NT2/D1 (cell line): ENCODE results near the gene NPTXR.

ENCODE experiments used
- DNase-seq: peaks from one replicate; pipeline ENCODE4 v3.0.0-alpha.2; 2011; ENCODE audit warnings: low read depth, low spot score
- H3K27me3 ChIP-seq: 2 replicates; pipeline ENCODE4 v1.6.0; 2011; ENCODE audit warnings: mild to moderate bottlenecking; ENCODE audit not compliant: insufficient read length, insufficient read depth
- H3K36me3 ChIP-seq: 2 replicates; pipeline ENCODE4 v1.6.1; 2011; ENCODE audit warnings: mild to moderate bottlenecking, low read length, mixed read lengths; ENCODE audit not compliant: insufficient read depth, insufficient read length
- H3K4me1 ChIP-seq: 2 replicates; pipeline ENCODE4 v1.5.1; 2011; ENCODE audit not compliant: insufficient read depth, insufficient read length
- H3K4me3 ChIP-seq: 2 replicates; pipeline ENCODE4 v1.5.1; 2011; ENCODE audit warnings: low read depth; ENCODE audit not compliant: insufficient read length
- H3K9ac ChIP-seq: 2 replicates; pipeline ENCODE4 v1.6.0; 2011; ENCODE audit warnings: low read depth; ENCODE audit not compliant: insufficient read length
- H3K9me3 ChIP-seq: 2 replicates; pipeline ENCODE4 v1.5.1; 2011; ENCODE audit warnings: mild to moderate bottlenecking, low read length; ENCODE audit not compliant: insufficient read depth
- SUZ12 ChIP-seq: IDR thresholded peaks from 2 replicates; pipeline ENCODE4 v1.6.1; 2011; ENCODE audit not compliant: insufficient read length, insufficient read depth; ENCODE audit errors: extremely low read depth
- YY1 ChIP-seq: IDR thresholded peaks from 2 replicates; pipeline ENCODE4 v1.6.1; 2011; ENCODE audit not compliant: insufficient read length, insufficient read depth
- ZNF274 ChIP-seq: IDR thresholded peaks from 2 replicates; pipeline ENCODE4 v1.6.1; 2011; ENCODE audit warnings: mild to moderate bottlenecking, low read depth, low read length

Gene NPTXR

DNA sequence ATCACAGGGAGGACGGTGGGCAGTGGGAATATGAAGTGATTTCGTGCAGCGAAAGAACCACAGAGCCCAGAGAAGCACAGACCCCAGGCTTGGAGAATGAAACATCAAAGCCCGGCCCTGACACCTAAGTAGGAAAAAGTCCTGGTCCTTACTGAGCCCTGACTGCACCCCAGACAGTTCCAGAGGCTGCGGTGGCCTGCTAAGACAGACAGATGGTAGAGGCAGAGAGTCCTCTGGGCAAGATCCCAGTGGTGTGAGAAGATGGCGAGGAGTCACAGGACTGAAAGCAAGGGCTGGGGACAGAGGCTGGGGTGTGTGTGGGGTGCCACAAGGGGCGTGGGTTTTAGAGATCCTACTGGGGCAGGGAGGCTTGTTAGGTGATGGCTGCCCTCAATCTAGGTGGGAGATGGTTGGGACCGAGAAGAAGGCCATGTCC lies 24.5 kb upstream of the NPTXR start:
- H3K4me3 ChIP-seq, result no peak overlapping the region
- H3K4me1 ChIP-seq, result peaks cover 8% of the 10 kb centered on the region
- peaks cover 61% of the 10 kb centered on the region for H3K36me3 ChIP-seq
- DNase-seq, result no peak
- H3K9ac ChIP-seq, result no peak overlapping the region
- no peaks in the 10 kb centered on the region for H3K9me3 ChIP-seq
- no peak for TF ChIP-seq SUZ12
- H3K27me3 ChIP-seq, result peaks cover 2% of the 10 kb centered on the region

- peaks cover 64% of the 10 kb centered on the region for H3K36me3 ChIP-seq
- H3K9ac ChIP-seq, result no peak overlapping the region
- H3K27me3 ChIP-seq, result no peaks in the 10 kb centered on the region
- TF ChIP-seq SUZ12, result no peak
- no peak for TF ChIP-seq YY1
- no peak for TF ChIP-seq ZNF274
- H3K9me3 ChIP-seq, result no peaks in the 10 kb centered on the region
- H3K4me3 ChIP-seq, result no peak overlapping the region
- peaks cover 10% of the 10 kb centered on the region for H3K4me1 ChIP-seq
- no peak for DNase-seq
These were observed 23.9 kb upstream of the NPTXR start for GRCh38 chr22:38867471-38868285.

DNA sequence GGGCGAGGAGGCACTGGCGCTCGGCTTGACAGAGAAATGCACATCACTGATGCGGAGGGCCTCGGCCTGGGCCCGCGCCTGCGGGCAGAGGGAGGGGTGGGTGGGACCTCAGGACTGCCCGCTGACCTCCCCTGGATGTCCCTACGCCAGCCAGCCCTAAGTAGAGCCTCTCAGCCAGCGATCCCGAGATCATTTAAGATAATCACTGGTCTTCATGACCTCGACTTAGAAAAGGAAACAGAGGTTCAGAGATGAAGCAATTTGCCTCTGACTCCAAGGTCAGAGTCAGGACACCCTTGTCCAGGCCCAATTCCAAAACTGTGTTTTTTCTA lies 23.3 kb upstream of the NPTXR start:
- no peaks in the 10 kb centered on the region for H3K9me3 ChIP-seq
- peaks cover 11% of the 10 kb centered on the region for H3K4me1 ChIP-seq
- peaks cover 64% of the 10 kb centered on the region for H3K36me3 ChIP-seq
- H3K9ac ChIP-seq, result no peak overlapping the region
- TF ChIP-seq YY1 (no peak), ZNF274 (no peak), SUZ12 (no peak)
- H3K27me3 ChIP-seq, result no peaks in the 10 kb centered on the region
- DNase-seq, result no peak
- no peak overlapping the region for H3K4me3 ChIP-seq

DNA sequence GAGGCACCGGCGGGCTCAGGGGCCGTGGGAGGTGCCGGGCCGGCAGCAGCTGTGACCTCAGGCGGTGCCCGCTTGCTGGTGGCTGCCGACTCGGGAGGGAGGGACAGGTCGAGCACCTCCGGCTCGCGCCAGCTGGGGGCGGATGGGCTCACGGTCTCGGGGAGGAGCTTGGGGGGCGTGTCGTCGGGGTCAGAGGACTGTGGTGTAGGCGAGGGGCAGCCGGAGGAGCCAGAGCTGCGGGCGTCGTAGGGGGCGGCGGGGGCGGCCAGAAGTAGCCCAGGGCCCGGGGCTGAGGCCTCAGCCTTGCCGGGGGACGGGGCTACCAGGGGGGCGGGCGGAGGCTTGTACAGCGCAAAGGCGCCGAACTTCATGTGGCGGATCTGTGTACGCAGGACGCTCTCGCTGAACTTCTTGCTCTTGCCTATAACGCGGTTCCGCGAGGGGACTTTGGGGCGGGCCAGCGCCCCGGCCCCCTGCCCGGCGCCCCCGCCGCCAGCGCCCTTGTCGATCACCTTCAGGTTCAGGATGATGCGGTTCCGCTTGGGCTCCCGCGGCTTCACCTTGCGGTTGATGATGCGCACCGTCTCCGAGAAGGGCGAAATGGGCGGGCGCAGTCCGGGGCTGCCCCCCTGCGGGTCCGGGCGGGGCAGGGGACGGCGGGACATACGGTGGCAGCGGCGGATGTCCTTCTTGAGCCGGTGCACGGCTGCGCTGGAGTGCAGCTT lies 22.7 kb upstream of the NPTXR start:
- no peak overlapping the region for H3K9ac ChIP-seq
- H3K4me1 ChIP-seq, result peaks cover 11% of the 10 kb centered on the region
- TF ChIP-seq ZNF274 (no peak), SUZ12 (no peak)
- peaks cover 64% of the 10 kb centered on the region for H3K36me3 ChIP-seq
- no peaks in the 10 kb centered on the region for H3K27me3 ChIP-seq
- no peak overlapping the region for H3K4me3 ChIP-seq
- H3K9me3 ChIP-seq, result no peaks in the 10 kb centered on the region
- DNase-seq, result no peak

- Histone ChIP-seq H3K36me3 (peaks cover 64% of the 10 kb centered on the region), H3K9me3 (no peaks in the 10 kb centered on the region), H3K9ac (no peak overlapping the region), H3K4me1 (peaks cover 11% of the 10 kb centered on the region), H3K27me3 (no peaks in the 10 kb centered on the region), H3K4me3 (no peak overlapping the region)
- TF ChIP-seq YY1, result no peak
- DNase-seq, result no peak
These were observed 22.2 kb upstream of the NPTXR start for GRCh38 chr22:38866024-38866398.

- Histone ChIP-seq H3K9me3 (no peaks in the 10 kb centered on the region), H3K27me3 (no peaks in the 10 kb centered on the region), H3K36me3 (peaks cover 61% of the 10 kb centered on the region), H3K4me1 (peaks cover 12% of the 10 kb centered on the region), H3K4me3 (no peak overlapping the region), H3K9ac (peak overlapping the region; percentile 42)
- TF ChIP-seq YY1 (no peak), ZNF274 (no peak), SUZ12 (no peak)
- no peak for DNase-seq
These were observed 21.6 kb upstream of the NPTXR start for GRCh38 chr22:38865201-38866023.
